HPDE6-E6E7 (cell line): ENCODE data around the gene RGCC.
A peak's percentile ranks its signal among the peaks of the same experiment; 100 is the strongest.
"Not testable (repeated sequence)": the region's sequence is repeated elsewhere in the genome, so short reads cannot be mapped to it uniquely, and the experiment has no call there.

Experiments used
- DNase-seq: peaks from one replicate; pipeline ENCODE4 v3.0.0; 2011; ENCODE audit warnings: missing footprints; ENCODE audit errors: extremely low spot score

The RGCC gene, protein sequence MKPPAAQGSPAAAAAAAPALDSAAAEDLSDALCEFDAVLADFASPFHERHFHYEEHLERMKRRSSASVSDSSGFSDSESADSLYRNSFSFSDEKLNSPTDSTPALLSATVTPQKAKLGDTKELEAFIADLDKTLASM

DNA sequence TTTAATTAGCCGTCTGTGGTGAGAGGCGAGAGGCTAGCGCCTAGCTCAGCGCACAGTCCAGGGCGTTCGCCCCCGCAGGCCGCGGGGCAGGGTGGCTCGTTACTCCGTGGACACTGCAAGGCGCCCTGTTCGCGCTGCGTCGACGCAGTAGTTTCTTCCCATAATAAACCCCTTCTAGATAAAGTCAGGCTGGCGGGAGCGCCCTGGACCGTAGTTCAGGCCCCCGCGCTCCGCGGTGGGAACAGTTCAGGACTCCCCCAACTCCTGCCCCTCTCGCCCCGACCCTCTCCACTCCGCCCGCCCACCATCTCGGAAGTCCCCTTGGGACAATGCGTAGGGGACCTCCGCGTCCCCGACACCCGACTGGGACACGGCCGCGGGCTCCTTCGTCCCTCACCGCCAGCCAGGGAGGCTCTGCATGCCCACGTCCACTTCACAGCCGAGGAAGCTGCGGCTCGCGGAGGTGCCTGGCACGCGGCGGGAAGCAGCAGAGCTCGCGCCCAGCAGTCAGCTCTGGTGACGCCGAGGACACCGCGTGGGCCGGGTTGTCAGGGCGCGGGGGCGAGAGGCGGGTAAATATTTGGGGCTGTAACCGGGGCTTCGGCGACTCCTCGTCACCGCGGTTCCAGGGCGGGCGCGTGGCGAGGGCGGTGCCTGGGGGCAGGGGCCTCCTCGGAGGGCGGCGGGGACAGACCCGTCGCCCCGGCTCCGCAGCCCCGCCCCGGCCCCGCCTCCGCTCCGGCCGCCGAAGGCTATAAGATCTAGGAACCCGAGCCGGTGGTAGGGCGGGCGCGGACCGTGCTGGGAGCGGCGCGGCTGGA lies at the start of gene RGCC:
RGCC (plus strand) TSS at position 783 of the 821 bp plus-strand sequence. CDS start 158 bp downstream, outside the sequence.
- no peak for DNase-seq

DNA sequence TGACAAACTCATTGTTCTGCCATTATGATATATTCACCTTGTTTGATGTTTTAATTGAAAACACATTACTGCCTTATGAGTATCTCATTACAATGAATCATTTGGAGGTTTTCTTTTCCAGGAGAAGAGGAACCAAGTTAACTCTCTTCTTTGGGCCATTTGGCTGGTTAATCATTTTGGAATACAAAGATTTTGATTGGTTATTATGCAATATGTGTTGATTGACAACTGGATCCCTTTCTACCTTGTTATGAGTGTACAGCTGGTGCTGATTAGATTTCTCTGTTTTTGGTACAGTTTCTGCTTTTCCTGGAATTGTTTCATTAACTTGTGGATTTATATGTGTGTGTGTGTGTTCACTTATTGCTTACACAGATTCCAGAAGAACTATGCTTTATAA lies 49.2 kb upstream of the RGCC start:
- no peak for DNase-seq

DNA sequence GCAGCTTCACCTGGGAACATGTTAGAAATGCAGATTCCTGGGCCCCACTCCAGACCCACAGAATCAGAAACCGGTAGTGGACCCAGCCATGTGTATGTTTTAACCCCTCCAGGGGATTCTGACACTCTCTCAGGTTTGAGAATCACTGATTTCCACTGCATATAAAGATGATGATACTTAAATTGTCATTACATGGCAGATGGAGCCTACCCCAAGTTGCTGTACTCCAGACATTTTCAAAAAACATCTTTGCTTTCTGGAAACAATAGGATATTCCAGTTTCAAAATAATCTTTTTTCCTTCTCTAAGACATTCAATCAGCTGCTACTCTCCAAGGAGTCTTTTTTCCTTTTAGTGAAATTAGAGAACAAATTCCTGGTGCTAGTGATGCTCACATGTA lies 48.6 kb upstream of the RGCC start:
- DNase-seq: no peak

DNA sequence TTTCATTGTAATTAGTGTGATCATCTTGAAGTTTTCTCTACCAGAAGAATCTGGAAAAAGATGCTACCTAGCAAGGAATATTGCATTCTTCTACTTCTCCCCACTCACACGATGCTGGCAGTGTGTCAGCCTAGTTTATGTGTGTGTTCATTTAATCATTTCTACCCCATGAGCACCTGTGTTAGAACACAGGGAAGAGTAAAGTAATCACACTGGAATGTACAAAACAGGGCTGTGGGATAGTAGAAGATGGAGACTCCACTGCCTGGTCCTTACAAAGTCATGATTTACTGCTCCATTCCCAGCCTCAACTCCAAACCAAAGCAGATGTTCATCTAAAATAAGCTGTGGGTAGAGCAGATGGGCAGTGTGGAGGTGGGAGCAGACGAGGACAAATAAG lies 47.7 kb upstream of the RGCC start:
- DNase-seq: no peak

DNA sequence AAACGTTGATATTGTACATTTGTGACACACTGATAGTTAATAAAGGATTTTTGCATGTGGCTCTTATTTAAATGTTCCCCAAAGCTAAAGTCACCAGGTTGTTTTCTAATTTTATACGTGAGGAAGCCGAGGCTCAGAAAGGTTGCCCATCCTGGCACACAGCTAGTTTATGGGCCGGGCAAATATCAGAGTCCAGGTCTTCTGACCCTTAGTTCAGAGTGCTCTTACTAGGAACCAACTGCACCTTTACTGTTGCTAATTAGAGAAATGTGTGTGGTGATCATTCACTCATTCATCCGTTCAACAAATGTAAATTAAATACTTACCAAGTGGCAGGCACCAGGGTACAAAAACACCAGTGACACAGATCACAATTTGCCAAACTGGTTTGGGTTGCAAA lies 46.3 kb upstream of the RGCC start:
- no peak for DNase-seq

GRCh38 chr13:41411522-41411921 lies 45.8 kb upstream of the RGCC start:
- DNase-seq: peak; percentile 15

DNA sequence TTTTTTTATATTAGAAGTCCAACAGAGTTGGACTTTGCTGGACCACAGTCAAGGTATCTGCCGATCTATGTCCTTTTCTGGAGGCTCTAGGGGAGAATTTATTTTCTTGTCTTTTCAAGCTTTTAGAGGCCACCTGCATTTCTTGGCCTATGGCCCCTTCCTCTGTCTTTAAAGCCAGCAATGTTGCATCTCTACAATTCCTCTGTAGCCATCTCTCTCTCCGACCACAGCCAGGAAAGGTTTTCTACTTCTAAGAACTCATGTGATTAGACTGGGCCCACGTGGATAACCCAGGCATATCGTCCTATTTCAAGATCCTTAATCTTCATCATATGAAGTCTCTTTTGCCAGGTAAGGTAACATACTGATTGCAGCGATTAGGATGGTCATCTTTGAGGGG lies 43.5 kb upstream of the RGCC start:
- no peak for DNase-seq

GRCh38 chr13:41416276-41416675 lies 41.1 kb upstream of the RGCC start:
- DNase-seq: no peak

- DNase-seq: no peak
Measured at GRCh38 chr13:41418027-41418426, 39.3 kb upstream of the RGCC start.

GRCh38 chr13:41418731-41419130 lies 38.6 kb upstream of the RGCC start:
- no peak for DNase-seq

DNA sequence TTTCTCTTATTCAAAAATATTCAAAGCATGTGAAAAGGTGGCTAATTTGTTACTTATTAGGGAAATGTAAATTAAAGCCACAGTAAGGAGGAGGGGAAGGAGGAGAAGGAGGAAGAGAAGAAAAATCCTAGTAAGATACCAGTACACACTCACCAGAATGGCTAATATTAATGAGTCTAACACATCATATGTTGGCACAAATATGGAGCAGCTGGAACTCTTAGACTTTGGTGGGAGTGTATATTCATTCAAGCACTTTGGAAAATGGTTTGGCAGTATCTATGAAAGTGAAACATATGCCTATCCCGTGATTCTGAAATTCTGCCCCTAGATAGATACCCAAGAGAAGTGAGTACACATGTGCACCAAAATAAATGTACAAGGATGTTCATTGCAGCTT lies 38.1 kb upstream of the RGCC start:
- DNase-seq: no peak

DNA sequence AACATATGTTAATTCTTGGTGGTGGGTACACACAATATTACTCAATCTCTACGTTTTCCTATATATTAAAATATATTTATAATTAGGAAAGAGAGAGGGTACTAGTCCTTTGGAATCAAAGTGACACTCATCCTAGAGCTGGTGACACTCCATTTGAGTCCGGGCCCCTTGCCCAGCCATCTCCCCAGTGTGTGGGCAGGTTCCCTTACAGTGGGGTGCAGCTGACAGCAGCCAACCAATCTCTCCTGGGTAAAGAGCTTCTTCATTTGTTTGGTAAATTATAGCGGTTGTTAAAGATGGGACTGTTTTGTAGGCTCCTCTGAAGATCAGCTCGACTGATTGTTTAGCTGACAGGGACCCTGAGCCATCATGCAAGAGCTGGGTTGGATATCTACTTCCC lies 37.2 kb upstream of the RGCC start:
- DNase-seq: no peak

DNA sequence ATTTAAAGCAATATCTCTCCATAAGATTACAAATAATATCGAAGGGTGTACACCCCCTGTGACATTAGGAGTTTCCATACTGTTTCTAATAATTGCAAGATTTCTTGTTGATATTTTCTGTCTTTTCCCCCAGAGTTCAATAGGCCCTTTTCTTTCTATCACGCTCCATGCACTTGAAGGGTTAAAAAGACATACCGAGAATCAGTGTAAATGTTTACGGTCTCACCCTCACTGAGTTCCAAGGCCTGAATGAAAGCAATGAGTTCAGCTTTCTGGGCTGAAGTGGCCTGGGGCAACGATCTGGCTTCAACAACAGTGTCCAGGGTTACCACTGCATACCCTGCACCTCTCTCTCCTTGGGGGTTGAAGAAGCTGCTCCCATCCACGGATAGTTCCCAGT lies 36.0 kb upstream of the RGCC start:
- DNase-seq: not testable (repeated sequence)

GRCh38 chr13:41421983-41422382 lies 35.4 kb upstream of the RGCC start:
- DNase-seq: not testable (repeated sequence)

GRCh38 chr13:41423259-41423658 lies 34.1 kb upstream of the RGCC start:
- not testable (repeated sequence) for DNase-seq

DNA sequence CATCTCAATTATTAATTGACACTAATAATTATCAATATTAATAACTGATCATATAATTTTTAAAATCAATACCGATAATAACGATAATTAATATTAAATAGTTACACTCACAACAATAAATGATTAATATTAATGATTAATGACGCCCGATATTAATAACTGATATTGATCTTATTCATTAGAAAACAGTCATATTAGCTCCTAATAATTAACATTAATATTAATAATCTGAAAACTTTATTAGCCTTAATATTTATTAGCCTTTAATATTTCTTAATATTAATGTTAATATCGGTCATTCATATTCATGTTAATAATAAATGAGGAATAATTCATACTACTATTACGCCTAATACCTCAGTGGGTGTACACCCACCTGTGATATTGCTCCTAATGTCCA lies 32.7 kb upstream of the RGCC start:
- not testable (repeated sequence) for DNase-seq

DNA sequence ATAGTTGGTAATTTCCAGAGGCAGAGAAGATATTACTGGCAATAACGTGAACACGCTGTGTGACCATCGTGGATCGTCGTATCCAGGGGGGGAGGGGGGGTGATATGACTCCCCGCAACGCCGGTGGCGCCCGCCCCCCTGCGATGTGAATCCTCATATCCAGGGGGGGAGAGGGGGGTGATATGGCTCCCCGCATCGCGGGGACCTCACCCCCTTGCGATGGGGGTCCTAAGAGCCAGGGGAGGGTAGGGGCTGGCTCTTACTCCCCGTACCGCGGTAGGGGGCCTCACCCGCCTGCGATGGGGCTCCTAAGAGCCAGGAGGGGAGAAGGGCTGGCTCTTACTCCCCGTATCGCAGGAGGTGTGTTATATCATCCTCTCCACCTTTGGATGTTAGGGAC lies 31.3 kb upstream of the RGCC start:
- no peak for DNase-seq

GRCh38 chr13:41427666-41428065 lies 29.7 kb upstream of the RGCC start:
- no peak for DNase-seq

- DNase-seq: no peak
Measured at GRCh38 chr13:41428155-41428554, 29.2 kb upstream of the RGCC start.

DNA sequence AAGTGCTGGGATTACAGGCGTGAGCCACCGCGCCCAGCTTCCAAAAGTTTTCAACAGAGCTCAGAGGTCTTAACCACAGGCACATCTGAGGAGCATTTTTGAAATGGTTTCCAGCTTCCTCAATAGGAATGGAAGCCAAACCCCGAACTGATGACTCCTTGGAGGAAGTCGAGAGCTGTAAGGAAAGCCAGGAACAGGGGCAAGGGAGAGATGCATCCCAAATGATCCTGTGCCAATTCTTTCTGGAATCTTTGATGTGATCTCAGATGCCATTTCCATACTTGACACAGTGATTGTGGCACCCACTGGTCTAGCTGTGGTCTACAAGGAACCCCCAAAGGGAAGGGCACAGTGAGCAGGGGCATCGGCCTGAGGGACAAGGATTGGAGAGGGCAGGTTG lies 23.3 kb upstream of the RGCC start:
- not testable (repeated sequence) for DNase-seq

GRCh38 chr13:41434831-41435520 lies 22.4 kb upstream of the RGCC start:
- DNase-seq: no peak

DNA sequence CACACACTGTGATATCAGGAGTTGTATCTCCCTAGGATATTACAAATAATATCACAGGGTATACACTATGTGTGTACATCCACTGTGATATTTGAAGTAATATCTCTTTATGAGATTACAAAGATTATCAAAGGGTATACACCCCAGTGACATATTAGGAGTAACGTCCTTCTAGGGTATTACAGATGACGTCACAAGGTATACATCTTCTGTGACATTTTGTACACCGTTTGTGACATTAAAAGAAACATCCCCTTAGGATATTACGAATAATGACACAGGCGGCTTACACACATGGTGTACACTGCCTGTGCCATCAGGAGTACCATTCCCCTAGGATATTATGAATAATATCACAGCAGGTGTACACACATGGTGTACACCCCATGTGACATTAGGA lies 13.4 kb upstream of the RGCC start:
- DNase-seq: no peak

- DNase-seq: no peak
Measured at GRCh38 chr13:41452462-41452861, 4.9 kb upstream of the RGCC start.
